HuH-7.5 (cell line): ENCODE data around the gene TBATA.

Experiments
- DNase-seq: peaks from one replicate; pipeline ENCODE4 v3.0.0; 2011; ENCODE audit warnings: low spot score

TBATA gene, protein sequence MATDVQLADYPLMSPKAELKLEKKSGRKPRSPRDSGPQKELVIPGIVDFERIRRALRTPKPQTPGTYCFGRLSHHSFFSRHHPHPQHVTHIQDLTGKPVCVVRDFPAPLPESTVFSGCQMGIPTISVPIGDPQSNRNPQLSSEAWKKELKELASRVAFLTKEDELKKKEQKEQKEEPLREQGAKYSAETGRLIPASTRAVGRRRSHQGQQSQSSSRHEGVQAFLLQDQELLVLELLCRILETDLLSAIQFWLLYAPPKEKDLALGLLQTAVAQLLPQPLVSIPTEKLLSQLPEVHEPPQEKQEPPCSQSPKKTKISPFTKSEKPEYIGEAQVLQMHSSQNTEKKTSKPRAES

DNA sequence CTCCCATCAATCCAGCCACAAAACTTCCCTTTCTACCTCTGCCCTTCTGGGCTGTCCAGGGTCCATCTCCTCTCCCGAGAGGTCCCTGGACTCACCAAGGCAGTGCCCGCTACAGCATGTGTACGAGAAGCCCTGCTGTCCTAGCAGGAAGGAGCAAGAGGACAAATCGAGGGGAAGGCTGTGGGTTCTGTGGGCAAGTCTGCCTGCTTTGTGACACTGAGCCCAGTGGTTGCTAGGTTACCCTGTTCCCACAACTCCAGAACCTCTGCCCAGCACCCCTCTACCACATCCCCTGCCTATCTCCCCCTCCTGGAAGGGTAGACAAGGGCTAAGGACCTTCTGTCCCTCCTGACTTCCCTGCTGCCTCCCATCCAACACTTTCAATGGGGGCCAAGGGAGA lies at the start of gene TBATA:
TBATA (minus strand) TSS at position 188 of the 400 bp plus-strand sequence. CDS start 1,998 bp downstream, outside the sequence.
- no peak for DNase-seq

DNA sequence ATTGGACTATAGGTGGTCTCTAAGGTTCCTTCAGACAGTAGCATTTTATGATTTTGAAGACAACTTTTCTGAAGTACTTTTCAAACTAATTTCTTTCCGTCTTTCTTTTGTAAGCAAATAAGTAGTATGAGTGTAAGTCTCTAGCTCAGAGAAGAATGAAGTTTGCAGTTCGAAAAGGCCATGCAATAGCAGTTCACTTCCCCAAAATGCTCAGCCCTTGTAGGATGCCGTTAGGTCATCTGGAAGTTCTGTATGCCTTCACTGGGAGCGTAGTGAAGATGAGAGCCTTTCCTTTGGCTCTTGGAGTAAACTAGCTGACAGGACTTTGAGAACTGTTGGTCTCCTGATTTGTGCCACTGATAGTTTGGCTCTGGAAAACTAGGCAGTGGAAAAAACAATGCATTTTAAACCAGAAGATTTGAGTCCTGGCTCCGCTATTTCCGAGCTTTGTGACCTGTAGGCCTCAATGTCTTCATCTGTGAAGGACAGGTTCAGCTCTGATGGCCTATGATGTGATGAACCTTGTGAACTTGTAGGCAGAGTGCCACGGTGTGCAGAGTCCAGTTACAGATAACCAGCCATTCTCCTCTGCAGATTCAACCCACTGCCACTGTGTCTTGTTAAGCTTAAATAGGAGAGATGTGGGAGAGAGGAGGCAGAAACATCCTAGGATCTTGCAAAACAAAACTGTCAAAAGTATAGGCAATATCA lies 49.4 kb upstream of the TBATA start:
- no peak for DNase-seq

DNA sequence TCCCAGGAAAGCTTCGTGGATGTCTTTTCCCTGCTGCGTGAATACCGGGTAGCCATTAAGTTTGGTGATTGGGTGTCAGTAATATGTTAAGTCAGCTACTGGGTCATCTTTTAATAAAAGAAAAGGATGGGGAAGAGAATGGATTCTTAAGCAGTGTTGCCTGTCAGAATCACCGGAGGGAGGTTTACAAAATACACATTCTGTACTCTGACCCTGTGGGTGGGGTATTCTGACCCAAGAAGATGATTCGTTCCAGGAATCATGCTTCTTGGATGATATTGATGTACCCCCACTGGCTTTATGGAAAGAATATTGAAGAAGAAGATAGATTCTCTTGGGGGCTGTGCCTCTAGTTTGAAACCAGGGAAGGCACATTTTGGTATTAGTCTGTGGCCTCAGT lies 48.8 kb upstream of the TBATA start:
- DNase-seq: no peak

DNA sequence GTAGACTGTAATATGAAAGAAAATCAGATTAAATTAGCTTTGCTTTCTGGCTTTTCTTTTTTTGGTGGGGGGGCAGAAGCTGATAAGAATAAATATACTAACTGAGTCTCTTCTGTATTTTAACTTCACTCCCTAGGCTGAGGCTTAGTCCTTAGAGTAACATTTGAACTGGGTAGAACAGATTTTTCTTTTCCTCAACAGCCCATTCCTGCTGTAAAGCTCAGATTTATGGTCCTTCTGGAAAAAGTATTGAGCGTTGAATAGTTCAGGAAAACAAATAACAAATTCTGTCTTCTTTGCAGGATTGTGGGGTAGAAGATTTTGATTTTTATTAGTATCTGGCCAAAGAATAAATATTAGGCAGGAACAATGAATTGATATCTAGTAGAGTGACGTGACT lies 48.4 kb upstream of the TBATA start:
- no peak for DNase-seq

DNA sequence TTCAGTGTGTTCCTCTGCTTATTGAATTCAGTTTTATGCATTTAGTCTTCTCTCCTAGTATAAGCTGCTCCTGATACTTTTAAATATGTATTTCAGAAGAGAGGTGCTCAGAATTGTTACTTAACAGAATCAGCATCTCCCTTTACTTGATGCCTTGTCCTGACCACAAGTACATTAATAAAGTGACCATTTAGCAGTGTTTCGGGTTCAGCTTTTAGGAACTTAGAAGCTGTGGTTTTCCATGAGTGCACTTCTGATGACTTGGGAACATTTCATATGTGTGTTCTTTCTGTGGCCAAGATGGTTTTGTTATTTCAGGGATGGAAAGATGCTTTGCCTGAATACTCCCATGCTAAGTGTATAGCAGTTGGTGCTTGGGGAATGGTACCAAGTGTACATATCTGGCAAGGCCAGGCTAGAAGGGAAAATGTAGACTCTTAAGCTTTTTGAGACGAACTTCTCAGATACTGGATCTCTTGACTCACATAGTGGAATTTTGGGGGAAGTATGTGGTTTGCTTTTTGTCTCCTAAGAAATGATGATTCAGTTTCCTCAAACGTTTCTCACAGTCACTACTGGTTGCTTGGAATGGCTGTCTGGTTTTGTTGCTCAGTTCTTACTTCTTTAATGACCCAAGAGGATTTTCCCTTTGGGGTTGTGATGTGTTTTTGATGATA lies 47.8 kb upstream of the TBATA start:
- DNase-seq: no peak

DNA sequence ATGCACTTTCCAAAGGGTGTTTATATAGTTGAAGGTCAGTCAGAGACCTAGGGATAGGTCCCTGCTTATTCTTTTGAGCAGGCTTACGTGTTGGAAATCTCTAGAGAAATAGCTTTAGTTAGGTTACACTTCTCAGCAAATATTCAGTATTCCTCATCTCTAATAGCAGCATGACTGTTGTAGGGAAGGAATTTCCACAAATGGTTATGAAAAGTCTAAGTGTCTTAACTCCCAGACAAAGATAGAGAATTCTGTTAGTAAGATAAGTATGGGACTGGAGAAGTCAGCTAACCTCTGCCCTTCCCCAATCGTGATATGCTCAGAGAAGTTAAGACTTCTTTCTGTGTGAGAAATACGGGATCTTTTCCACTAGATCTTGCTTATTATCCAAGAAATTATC lies 47.0 kb upstream of the TBATA start:
- DNase-seq: no peak

DNA sequence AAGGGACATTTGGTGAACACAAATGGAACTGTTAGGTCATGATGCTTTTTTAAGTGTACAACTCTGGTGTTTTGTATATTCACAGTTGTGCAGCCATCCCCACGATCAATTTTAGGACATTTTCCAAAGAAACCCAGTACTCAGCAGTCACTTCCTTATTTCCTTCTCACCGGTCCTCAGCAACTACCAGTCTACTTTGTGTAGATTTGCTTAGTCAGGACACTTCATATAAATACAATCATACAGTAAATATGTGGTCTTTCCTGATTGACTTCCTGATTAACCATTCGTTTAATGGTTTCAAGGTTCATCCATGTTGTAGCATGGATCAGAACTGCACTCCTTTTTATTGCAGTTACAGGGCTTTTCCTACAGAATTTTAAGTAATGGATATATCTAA lies 45.0 kb upstream of the TBATA start:
- no peak for DNase-seq

DNA sequence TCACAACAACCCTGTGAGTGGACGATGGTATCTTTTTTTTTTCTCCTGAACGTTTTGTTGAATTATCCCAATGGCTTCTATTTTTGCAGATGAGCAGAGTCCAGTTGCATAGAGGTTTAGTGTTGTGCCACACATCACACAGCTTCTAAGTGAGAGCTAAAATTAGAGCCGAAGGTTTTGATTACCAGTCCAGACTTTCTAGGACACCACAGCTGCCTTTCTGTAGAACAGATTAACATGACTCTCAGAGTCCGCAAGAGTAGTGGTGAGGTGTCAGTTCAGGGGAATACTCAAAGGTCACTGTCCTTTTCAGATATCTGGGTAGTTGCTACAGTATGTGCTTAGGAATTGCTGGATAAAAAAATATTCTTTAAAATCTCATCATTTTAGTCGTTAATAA lies 44.4 kb upstream of the TBATA start:
- no peak for DNase-seq

DNA sequence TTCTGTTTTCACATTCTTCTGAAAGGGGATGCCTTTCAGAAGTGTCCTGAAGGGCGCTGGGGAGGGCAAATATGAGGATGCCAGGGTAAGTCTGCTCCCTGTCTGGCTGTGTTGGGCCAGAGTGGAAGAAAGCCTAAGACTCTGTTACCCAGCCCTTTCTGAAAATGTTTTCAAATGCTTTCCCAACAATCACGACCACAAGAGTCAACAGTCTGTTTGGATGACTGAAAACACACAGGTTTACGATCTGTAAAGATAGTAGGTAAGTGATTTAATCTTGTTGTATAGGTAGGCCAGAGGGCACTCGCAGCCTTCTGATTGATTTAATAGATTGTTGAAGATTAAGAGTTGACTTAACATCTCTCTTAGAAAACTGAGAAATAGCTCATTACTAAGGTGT lies 43.7 kb upstream of the TBATA start:
- DNase-seq: no peak

DNA sequence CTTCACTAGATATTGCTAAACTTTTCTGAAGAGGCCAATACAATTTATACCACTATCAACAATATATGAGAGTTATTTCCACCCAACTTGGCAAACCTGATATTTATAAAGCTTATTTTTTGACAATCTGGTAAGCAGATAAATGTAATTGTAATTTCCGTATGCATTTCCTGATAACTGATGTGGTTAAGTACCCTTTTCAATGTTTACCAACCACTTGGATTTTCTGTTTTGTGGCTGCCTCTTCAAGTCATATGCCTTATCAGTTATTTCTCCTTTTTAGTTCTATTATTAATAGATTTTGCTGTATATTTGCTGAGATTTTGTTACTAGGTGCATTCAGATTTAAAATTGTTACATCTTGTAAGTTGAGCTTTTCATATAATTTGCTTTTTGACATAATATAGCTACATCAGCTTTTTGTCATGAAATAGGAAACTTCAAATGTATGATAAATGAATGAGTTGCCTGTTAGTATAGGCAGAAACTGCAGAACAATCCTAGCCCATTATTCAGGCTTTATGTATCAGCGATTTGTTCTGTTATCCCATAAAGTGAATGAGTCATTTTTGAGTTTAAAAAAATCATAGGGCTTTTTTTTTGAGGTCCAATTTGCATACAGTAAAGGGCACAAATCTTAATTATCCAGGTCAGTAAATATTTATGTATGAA lies 42.0 kb upstream of the TBATA start:
- DNase-seq: no peak

DNA sequence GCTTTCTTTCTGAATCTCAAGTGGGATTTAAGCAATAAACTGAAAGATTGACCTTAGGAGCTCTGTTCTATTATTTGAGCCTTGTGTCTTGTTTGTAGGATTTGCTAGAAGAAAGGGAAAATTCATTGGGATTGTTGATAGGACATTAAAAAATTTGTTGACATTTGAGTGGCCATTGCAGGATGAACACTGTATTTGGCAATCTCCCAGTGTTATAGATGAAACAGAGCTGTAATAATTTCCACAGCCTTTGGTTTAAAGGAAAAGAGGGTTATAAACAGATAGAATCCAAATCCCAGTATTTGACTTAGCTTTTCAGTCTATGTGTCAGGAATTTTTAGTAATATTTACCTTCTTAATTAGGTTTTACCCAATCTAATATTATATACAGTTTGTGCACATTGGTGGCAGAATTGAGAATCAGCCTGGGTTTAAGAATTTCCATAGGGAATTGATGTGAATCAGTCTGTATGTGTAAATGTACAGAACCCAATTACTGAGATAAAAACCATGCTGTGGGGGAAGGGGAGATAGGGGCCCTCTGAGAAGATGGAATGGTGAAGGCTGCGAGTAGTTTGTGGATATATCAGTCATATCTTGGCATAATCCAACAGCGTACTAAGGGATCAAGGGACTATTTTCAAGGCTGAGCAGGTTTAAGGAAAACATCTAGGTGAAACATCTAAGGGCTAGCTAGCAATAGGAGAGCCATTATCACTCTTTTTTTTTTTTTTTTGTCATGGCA lies 37.1 kb upstream of the TBATA start:
- no peak for DNase-seq

DNA sequence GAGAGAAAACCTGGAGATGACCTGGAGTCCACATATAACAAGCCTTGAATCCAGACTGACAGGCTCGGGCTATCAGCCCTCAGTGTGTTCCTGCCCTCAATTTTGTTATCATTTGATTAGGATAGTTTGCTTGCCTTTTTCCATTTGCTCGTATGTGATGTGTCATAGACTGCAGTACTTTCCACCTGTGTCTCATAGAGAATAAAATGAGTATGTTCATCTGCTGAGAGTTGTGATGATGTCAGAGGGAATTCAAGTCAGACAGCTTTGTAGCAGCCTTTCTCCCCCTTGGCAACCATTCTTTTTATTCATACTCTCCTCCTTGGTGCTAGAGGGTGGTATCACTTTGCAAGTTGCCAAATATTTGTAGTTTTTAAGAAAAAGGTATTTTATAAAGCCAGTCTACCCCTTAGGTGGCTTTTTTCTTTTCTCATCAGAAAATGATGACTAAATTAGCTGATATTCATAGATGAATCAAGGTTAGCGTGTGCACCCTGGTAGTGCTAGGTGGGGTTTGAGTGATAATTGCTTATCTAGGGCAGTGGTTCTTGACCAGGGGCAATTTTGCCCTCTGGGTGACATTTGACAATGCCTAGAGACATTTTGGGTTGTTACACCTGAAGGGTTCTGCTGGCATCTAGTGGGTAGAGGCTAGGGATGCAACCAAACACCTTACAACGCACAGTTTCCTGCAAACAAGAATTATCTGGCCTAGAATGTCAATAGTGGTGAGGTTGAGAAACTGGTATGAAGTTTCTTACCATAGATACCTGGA lies 36.0 kb upstream of the TBATA start:
- no peak for DNase-seq

DNA sequence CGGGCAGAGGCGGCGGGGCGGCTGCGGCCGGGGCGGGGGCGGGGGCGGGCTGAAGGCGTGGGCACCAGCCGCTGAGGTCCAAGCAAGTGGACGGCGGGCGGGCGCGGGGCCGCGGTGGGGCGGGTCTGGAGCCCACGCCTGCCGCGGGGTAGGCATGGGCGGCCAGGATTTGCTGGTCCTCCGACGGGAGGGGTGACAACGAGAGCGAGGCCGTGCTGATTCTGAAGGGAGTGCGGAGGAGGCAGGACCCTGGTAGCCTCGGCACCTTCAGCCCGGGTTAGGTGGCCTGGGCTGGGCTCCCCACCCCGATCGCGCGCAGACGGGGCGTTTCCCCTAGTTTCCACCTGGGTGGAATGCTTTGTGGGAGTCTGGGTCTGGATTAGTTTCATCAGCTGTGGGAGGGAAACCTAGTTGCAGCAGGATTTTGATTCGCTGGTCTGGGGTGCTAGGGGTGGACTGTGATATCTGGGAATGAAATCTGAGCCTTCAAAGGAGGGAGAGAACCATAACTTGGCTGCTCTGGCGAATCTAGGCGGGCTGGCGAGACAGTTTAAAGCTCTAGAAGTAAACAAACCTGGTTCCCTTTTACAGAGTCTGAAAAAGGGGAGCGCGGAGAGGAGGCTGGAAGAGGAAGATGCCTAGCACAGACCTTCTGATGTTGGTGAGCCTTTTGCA lies 31.2 kb upstream of the TBATA start:
- peak; percentile 57 for DNase-seq

DNA sequence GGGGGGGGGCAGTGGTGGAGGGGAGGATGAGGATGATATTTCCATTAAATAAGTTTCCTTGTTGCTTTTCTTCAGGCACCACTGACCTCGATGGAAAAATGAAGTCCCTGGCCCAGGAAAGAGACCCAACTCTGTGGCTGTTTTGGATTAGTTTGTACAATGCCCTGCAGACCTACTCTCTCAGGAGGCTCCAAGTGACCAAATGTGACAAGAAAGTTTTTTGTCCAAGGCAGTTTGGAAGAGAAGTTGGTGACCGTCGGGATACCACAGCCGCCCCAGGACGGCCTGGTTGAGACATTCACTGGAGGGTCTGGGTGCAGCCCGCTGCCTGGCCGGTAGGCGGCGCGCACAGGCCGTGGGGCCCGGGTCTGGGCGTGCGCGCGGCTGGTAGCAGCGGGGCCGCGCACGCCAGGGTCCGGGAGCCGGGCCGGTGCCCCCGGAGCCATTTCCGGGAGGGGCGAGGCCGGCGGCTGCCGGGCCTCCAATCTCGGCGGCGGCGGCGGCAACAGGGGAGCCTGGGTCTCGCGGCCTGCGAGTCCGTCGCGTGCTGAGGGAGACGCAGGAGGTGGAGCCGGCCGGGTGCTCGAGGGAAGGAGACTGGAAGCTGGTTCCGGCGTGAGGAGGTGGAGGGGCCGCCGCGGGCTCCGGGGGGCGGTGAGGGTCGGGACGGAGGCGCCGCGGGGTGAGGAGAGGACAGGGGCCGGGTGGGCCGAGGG lies 30.5 kb upstream of the TBATA start, which contains the start of gene SGPL1:
SGPL1 (plus strand) TSS at position 445 of the 716 bp plus-strand sequence. CDS start 906 bp downstream, outside the sequence.
- DNase-seq: peak; percentile 79

DNA sequence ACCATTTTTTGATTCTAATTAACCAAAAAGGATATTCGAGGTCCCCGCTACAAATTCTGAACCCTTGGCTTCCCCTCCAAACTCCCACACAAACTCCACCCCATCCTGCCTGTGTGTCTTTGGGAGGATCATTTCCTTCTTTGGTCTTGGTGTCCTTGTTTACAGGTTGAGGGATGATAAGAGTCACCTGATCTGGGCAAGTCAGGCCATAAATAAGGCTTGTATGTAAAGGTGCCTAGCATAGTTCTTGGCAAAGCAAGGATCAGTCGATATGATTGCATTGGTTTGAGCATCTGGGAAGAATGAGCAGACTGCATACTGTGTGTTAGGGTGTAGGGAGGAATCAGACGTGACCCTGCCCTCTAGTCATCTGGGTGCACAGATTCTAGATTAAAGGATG lies 28.9 kb upstream of the TBATA start:
- DNase-seq: no peak

DNA sequence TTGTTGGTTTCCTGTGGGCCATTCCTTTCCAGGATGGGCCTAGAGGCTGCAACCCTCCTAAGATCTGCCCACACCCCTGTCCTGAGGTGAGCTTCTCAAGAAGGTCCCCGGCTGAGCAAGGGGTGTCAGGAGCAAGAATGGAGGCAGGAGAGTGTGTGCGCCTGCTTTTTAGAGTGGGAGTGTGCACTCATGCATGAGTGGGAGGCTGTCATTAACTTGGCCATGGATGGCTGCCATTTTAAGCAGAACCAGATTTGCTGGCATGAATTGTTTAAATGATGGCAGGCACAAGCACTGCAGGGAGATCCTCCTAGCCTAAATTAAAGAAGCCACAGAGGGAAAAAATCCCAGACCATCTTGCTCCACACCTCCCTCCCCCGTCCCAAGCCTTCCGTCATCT lies 27.6 kb upstream of the TBATA start:
- DNase-seq: no peak

DNA sequence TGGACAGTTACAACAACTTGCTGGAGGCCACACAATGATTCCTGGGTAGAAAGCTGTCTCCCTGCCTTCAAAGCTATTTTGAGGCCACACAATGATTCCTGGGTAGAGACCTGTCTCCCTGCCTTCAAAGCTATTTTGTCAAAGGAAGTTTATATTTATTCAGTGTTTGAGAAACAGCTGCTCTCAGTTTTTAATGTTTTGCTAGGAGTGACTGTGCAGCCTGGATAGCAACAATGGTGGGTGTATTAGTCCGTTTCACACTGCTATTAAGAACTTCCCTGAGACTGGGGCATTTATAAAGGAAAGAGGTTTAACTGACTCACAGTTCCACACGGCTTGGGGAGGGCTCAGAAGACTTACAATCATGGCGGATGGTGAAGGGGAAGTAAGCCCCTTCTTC lies 26.7 kb upstream of the TBATA start:
- no peak for DNase-seq

DNA sequence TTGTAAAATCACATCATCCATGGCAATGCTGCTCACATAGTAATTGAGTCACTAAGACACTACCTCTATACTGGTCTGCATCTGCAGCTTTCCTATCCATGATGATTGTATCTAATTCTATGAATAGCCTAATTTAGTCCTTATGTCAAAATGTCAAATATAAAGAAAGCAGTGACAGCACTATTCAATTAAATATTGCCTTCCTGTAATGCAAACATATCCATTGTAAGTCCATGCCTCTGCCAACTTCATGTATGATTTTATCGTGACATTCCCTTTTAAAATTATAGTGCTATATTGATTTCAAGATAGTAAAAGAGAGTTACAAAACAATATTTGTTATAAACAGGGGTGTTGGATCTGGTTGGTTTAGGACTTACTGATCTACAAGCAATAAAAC lies 25.8 kb upstream of the TBATA start:
- DNase-seq: no peak

DNA sequence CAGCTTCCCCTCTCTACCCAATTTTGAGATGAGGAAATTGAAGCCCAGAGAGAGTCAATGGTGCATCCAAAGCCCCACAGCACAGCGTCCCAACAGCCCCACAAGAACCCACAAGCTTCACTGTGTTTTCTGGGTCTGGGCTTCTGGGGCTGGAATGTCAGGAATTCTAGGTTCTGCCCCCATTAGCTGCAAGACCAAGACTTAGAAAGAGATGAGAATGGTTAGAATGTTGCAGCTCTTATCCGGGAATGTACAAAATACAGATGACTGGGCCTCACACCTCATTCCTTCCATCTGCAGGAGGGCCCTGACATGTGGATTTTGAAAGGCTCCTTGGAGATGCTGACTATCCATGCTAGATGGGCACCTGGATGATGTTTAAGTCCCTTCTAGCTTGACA lies 24.5 kb upstream of the TBATA start:
- no peak for DNase-seq
